T-cell (primary cell): Measurements from ENCODE around the gene SUN2. TPM values are rescaled to one million over a fixed set of nuclear protein-coding genes. Genes with fewer than 3 reads are reported as not detected.

Experiments
- ATAC-seq, 4 experiments: fragments of 200-7000 bp in 3 of 4; fragments of 150-1000 bp in 1 of 4; cut with Tn5 transposase; replicated peaks in 1 of 4; 1 replicate in 3 of 4; 2 replicates in 1 of 4; pipeline ENCODE4 v1.10.0; 2021; ENCODE audit warnings: moderate library complexity in 3 of 4, mild to moderate bottlenecking in 2 of 4, moderate number of reproducible peaks in 1 of 4
- CTCF ChIA-PET, 2 donors: fragments of 300-600 bp; sonication (Branson Sonifier 250); formaldehyde crosslinking; loops; one replicate each; lab custom pipeline; 2022; ENCODE audit warnings: antibody characterized with exemption in 2 of 2; lab: Charles Lee
- POLR2A ChIA-PET, 2 donors: fragments of 300-600 bp; sonication (Branson Sonifier 250); formaldehyde crosslinking; loops; one replicate each; lab custom pipeline; 2022; ENCODE audit warnings: antibody characterized with exemption in 2 of 2; lab: Charles Lee
- DNase-seq, 35 experiments: peaks; one replicate each; pipeline versions ENCODE4 v3.0.0 to v3.0.0-alpha.2; 2013 to 2023
- H3K27ac ChIP-seq: one replicate; pipeline ENCODE4 v1.5.1; 2013; ENCODE audit warnings: low read length
- H3K27me3 ChIP-seq, 2 experiments: replicated peaks in 1 of 2; 1 replicate in 1 of 2; 2 replicates in 1 of 2; pipeline versions ENCODE4 v1.6.1 to v1.7.0; 2013; ENCODE audit warnings: low read length in 1 of 2, mixed read lengths in 1 of 2; ENCODE audit not compliant: control insufficient read depth in 2 of 2, insufficient read depth in 2 of 2; ENCODE audit errors: extremely low read depth in 1 of 2
- H3K36me3 ChIP-seq, 2 donors: 1 replicate in 1 of 2; 2 replicates in 1 of 2; pipeline versions ENCODE4 v1.6.1 to v1.7.0; 2013; ENCODE audit warnings: low read length in 1 of 2; ENCODE audit not compliant: control insufficient read depth in 2 of 2, insufficient read depth in 1 of 2; ENCODE audit errors: extremely low read depth in 1 of 2
- H3K4me1 ChIP-seq, 2 experiments: 1 replicate in 1 of 2; 2 replicates in 1 of 2; pipeline versions ENCODE4 v1.6.1 to v1.7.0; 2013; ENCODE audit warnings: low read length in 2 of 2, mixed read lengths in 1 of 2; ENCODE audit not compliant: insufficient read depth in 2 of 2, control insufficient read depth in 1 of 2; ENCODE audit errors: extremely low read depth in 1 of 2
- H3K4me3 ChIP-seq, 2 donors: 1 replicate in 1 of 2; 2 replicates in 1 of 2; pipeline versions ENCODE4 v1.5.1 to v1.7.0; 2013; ENCODE audit warnings: mild to moderate bottlenecking in 2 of 2, low read length in 1 of 2, moderate library complexity in 1 of 2; ENCODE audit not compliant: control insufficient read depth in 1 of 2; ENCODE audit errors: extremely low read depth in 1 of 2
- H3K9me3 ChIP-seq: 2 replicates; pipeline ENCODE4 v1.7.0; 2013
- H3K27ac Mint-ChIP-seq, 2 donors: one replicate each; pipeline ENCODE4 v1.8.0; 2020 to 2021; ENCODE audit warnings: mild to moderate bottlenecking in 2 of 2, mixed read lengths in 2 of 2
- H3K27me3 Mint-ChIP-seq, 2 donors: one replicate each; pipeline ENCODE4 v1.8.0; 2021 to 2022; ENCODE audit warnings: mixed read lengths in 2 of 2
- H3K36me3 Mint-ChIP-seq: one replicate; pipeline ENCODE4 v1.8.0; 2021; ENCODE audit warnings: mixed read lengths
- H3K4me1 Mint-ChIP-seq, 3 donors: one replicate each; pipeline ENCODE4 v1.8.0; 2020 to 2022; ENCODE audit warnings: mixed read lengths in 3 of 3, mild to moderate bottlenecking in 1 of 3
- H3K4me3 Mint-ChIP-seq, 3 donors: one replicate each; pipeline ENCODE4 v1.8.0; 2020 to 2022; ENCODE audit warnings: mild to moderate bottlenecking in 3 of 3, mixed read lengths in 3 of 3, moderate library complexity in 3 of 3
- H3K9me3 Mint-ChIP-seq, 3 donors: one replicate each; pipeline ENCODE4 v1.8.0; 2020 to 2022; ENCODE audit warnings: mixed read lengths in 3 of 3
- WGBS: methylation state at CpG from one replicate; pipeline ENCODE4 v1.1.5; 2013; ENCODE audit warnings: missing lambda C conversion rate; ENCODE audit not compliant: insufficient coverage; 5-methylcytosine and 5-hydroxymethylcytosine counted together
- total RNA-seq, 35 experiments: library from RNA in 6 of 35; stranded (reverse) in 6 of 35; fragments of 120-200 nt in 1 of 35; gene quantifications; one replicate each; pipeline versions ENCODE4 v1.2.1 to v1.2.4 and lab custom pipeline; 2013 to 2026

SUN2 gene
- total RNA-seq, 5 donors from 2014 or later (not counting 1 experiment from before 2014, with no cell fraction given) = 526 to 1,075 (median 979) TPM

DNA sequence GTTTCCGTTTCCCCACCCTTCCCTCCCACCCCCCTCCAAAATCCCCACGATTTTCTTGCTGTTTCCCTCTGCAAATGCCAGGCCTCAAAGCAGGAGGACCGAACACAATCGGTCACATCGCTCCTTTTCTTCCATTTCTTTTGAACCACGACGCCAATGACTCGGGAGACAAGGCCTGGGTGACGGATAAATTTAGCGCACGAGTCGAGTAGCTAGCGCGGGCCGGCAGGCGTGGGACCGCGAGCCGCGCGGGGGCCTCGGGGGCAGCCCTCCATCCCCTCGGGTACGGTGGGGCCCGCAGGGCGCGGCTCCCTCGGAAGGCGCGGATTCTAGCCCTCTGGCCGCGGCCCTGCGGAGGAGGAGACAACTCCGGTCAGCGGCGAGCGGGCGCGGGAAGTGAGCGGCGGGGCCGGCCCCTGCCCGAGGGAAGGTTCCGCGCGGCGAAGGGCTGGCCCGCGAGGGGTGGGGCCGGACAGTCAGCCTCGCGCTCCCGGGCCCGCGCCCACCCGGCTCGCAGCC, 55.5 kb downstream of the SUN2 start:
- ChIA-PET POLR2A (interaction anchor here in 1 of 2 donors (1.0 to 1.8 kb wide), 2 partner anchors 14 to 300 kb away, joined by 3 to 6 read pairs; no protein-coding TSS in a partner anchor), CTCF (interaction anchor here in 1 of 2 donors (4.0 kb wide), 1 partner anchor 18 kb away, joined by 25 read pairs; the partner anchor contains the start of gene TOMM22)
- Mint-ChIP-seq H3K27ac (peak overlapping the region; percentile 85 to 91), H3K27me3 (no peaks in the 10 kb centered on the region), H3K4me3 (peak overlapping the region; percentile 82 to 97 (median 91)), H3K4me1 (peaks cover 48 to 68% (median 60%) of the 10 kb centered on the region in 3 donors), H3K36me3 (peaks cover 13% of the 10 kb centered on the region), H3K9me3 (no peaks in the 10 kb centered on the region)
- WGBS = under 1% methylated on average over 51 of the region's 57 CpGs
- Histone ChIP-seq H3K27ac (peak overlapping the region; percentile 87), H3K4me3 (peak overlapping the region; percentile 54 to 61), H3K27me3 (no peaks in the 10 kb centered on the region), H3K9me3 (no peaks in the 10 kb centered on the region), H3K4me1 (peaks cover 26 to 52% of the 10 kb centered on the region in 2 experiments), H3K36me3 (peaks cover 0 to 3% of the 10 kb centered on the region in 2 donors)
- peak in 2 of 4 experiments; percentile 0 to 12 for ATAC-seq
- peak in 7 of 35 experiments; percentile 8 to 62 (median 13) for DNase-seq

DNA sequence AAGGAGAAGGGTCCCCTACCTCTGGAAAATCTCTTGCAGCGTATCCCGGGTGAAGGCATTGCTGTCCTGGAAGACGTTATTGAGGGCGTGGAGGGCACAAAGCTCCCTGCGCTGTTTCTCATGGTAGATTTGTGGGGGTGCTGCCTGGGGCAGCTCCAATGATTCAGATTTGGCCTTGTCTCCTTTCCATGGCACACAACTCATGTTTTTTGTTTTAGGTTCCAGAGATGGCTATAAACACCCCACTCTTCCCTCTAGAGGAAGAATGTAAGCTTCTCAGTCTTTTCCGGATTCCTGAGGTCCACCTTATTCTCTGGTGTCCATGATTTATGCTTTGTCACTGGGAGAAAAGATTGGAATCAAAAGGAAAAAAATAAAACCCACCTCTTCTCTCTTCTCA, 56.0 kb downstream of the SUN2 start:
- Mint-ChIP-seq H3K9me3 (no peaks in the 10 kb centered on the region), H3K27ac (peak overlapping the region; percentile 85 to 91), H3K4me1 (peaks cover 43 to 68% (median 60%) of the 10 kb centered on the region in 3 donors), H3K27me3 (no peaks in the 10 kb centered on the region), H3K4me3 (peak overlapping the region; percentile 82 to 97 (median 91)), H3K36me3 (peaks cover 18% of the 10 kb centered on the region)
- WGBS = 80% methylated on average over 2 of the region's 6 CpGs
- no peaks in the 10 kb centered on the region for H3K27me3 ChIP-seq
- ChIA-PET POLR2A (interaction anchor here (1.0 to 2.5 kb wide), 4 partner anchors 15 to 299 kb away, joined by 3 to 20 read pairs (median 8); partner anchors contain the start of gene TOMM22 (in 2 of the 2)), CTCF (interaction anchor here in 1 of 2 donors (0.9 to 4.0 kb wide), 2 partner anchors 18 to 22 kb away, joined by 3 to 25 read pairs; partner anchors contain the start of gene TOMM22)
- peak overlapping the region; percentile 87 for H3K27ac ChIP-seq
- no peaks in the 10 kb centered on the region for H3K9me3 ChIP-seq
- peaks cover 0 to 6% of the 10 kb centered on the region in 2 donors for H3K36me3 ChIP-seq
- H3K4me1 ChIP-seq = peaks cover 23 to 47% of the 10 kb centered on the region in 2 experiments
- ATAC-seq (no peak), DNase-seq (peak in 1 of 35 experiments; percentile 27)
- peak overlapping the region in 1 of 2 donors; percentile 54 for H3K4me3 ChIP-seq

DNA sequence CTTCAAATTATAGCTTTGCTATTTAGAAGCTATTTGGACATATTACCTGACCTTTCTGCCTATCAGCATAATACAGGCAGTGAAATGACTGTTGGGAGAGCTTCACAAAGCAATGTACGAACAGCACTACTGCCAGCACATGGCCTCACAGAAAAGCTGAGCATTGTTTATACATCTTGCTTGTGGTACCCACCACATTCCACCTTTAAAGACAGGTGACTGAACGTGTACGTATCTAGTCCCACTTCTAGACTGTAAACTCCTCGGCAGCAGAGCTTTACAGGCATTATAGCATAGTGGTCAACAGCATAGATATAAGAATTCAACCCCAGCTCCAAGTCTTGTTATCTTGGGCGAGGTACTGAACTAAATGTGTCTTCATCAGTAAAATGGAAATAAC, 56.7 kb downstream of the SUN2 start:
- Mint-ChIP-seq H3K27ac (peak overlapping the region; percentile 85 to 91), H3K36me3 (peaks cover 22% of the 10 kb centered on the region), H3K4me1 (peaks cover 42 to 68% (median 61%) of the 10 kb centered on the region in 3 donors), H3K9me3 (no peaks in the 10 kb centered on the region), H3K27me3 (no peaks in the 10 kb centered on the region), H3K4me3 (peak overlapping the region; percentile 82 to 97 (median 91))
- ChIA-PET CTCF (interaction anchor here in 1 of 2 donors (0.9 to 4.0 kb wide), 2 partner anchors 17 to 21 kb away, joined by 3 to 25 read pairs; partner anchors contain the start of gene TOMM22), POLR2A (interaction anchor here (0.6 to 2.5 kb wide), 5 partner anchors 16 to 299 kb away, joined by 3 to 20 read pairs (median 6); partner anchors contain the start of gene TOMM22 (in 2 of the 2))
- no peak for ATAC-seq
- H3K9me3 ChIP-seq = no peaks in the 10 kb centered on the region
- no peak for DNase-seq
- H3K4me3 ChIP-seq = peak overlapping the region in 1 of 2 donors; percentile 54
- H3K27me3 ChIP-seq = no peaks in the 10 kb centered on the region
- peaks cover 0 to 6% of the 10 kb centered on the region in 2 donors for H3K36me3 ChIP-seq
- peaks cover 20 to 43% of the 10 kb centered on the region in 2 experiments for H3K4me1 ChIP-seq
- 80% methylated on average over 1 of the region's 5 CpGs for WGBS
- H3K27ac ChIP-seq = peak overlapping the region; percentile 87

DNA sequence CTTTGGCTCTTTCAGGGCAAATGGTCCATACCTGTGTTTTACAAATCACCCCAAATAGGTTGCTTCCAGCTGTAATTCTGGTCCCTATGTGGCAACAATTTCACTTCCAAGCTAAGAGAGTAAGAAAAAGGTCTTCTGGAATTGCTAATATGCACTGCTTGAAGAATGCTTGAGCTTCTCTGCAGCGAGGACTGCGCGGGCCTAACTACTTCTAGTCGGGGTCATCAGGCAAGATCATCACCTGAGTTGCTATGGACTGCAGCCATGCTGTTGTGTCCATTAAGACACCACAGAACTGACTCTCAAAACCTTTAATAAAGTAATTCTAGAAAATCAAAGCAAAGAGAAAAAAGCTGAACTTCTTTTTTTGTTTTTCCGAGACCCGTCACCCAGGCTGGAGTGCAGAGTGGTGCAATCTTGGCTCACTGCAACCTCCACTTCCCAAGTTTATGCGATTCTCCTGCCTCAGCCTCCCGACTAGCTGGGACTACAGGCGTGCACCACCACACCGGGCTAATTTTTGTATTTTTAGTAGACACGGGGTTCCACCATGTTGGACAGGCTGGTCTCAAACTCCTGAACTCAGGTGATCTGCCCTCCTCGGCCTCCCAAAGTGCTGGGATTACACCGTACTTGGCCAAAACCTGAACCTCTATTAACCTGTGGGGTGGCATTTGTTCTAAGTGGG, 57.2 kb downstream of the SUN2 start:
- ATAC-seq = no peak

DNA sequence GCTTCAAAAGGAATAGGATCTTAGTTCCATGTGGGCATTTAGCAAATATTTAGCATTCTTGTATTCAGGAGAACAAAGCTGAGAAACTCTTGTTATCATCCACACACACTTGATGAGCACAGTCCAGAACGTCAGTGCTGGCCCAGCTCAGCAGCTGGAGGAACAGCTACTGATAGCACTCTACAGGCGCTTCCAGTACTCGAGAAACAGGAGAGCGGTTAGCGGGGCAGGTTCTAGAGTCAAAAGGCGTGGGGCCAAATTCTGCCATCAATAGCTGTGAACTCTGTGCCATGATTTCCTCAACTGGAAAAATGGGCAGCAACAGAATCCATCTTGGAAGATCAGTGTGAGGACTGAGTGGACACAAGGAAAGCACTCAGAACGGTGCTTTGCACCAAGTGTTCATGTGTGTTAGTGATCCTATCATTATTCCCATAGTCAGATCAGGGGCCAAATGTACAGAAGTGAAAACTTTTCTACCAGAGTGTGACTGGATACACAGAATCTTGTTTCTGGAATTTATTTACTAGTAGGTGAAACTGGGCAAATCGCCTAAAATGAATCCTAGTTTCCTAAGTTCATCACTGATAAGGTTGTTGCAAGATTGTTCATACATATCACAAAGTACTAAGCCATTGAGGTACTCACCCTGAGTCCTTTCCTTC, 58.2 kb downstream of the SUN2 start:
- H3K27ac ChIP-seq = peak overlapping the region; percentile 29

More for the DNA sequence above, 57.2 kb downstream of the SUN2 start:
- peaks cover 0 to 6% of the 10 kb centered on the region in 2 donors for H3K36me3 ChIP-seq
- WGBS = 92% methylated on average over 12 of the region's 13 CpGs
- peaks cover 20 to 43% of the 10 kb centered on the region in 2 experiments for H3K4me1 ChIP-seq
- peak overlapping the region; percentile 87 for H3K27ac ChIP-seq
- no peaks in the 10 kb centered on the region for H3K27me3 ChIP-seq
- peaks cover 45 to 69% (median 67%) of the 10 kb centered on the region in 3 donors for H3K4me1 Mint-ChIP-seq
- H3K9me3 ChIP-seq = no peaks in the 10 kb centered on the region
- H3K4me3 Mint-ChIP-seq = peak overlapping the region; percentile 82 to 97 (median 91)
- H3K27ac Mint-ChIP-seq = peak overlapping the region; percentile 85 to 91
- H3K9me3 Mint-ChIP-seq = no peaks in the 10 kb centered on the region
- no peak for DNase-seq
- POLR2A ChIA-PET = interaction anchor here (0.5 to 2.5 kb wide), 7 partner anchors 16 to 1374 kb away, joined by 3 to 20 read pairs (median 3); partner anchors contain the start of gene TOMM22 (in 2 of the 2)
- H3K27me3 Mint-ChIP-seq = no peaks in the 10 kb centered on the region
- H3K36me3 Mint-ChIP-seq = peaks cover 25% of the 10 kb centered on the region
- H3K4me3 ChIP-seq = no peak overlapping the region
- CTCF ChIA-PET = interaction anchor here in 1 of 2 donors (0.6 to 4.0 kb wide), 3 partner anchors 14 to 36 kb away, joined by 3 to 25 read pairs (median 4); partner anchors contain the start of gene TOMM22

More for the DNA sequence above, 58.2 kb downstream of the SUN2 start:
- no peaks in the 10 kb centered on the region for H3K9me3 Mint-ChIP-seq
- Histone ChIP-seq H3K27me3 (no peaks in the 10 kb centered on the region), H3K9me3 (no peaks in the 10 kb centered on the region), H3K36me3 (peaks cover 0 to 6% of the 10 kb centered on the region in 2 donors), H3K4me1 (peaks cover 20 to 43% of the 10 kb centered on the region in 2 experiments), H3K4me3 (no peak overlapping the region)
- CTCF ChIA-PET = interaction anchor here in 1 of 2 donors (0.6 to 4.0 kb wide), 3 partner anchors 13 to 37 kb away, joined by 3 to 25 read pairs (median 4); partner anchors contain the start of gene TOMM22
- peaks cover 53 to 78% (median 76%) of the 10 kb centered on the region in 3 donors for H3K4me1 Mint-ChIP-seq
- H3K4me3 Mint-ChIP-seq = peak overlapping the region; percentile 49 to 97 (median 91)
- H3K27ac Mint-ChIP-seq = peak overlapping the region; percentile 85 to 93
- WGBS = 81% methylated on average over 6 of the region's 8 CpGs
- ATAC-seq (no peak), DNase-seq (no peak)
- POLR2A ChIA-PET = interaction anchor here (0.5 to 2.5 kb wide), 6 partner anchors 9 to 1375 kb away, joined by 3 to 20 read pairs (median 3); partner anchors contain the start of gene TOMM22 (in 1 of the 2)
- no peaks in the 10 kb centered on the region for H3K27me3 Mint-ChIP-seq
- peaks cover 31% of the 10 kb centered on the region for H3K36me3 Mint-ChIP-seq
